Measurements from ENCODE around the gene ENDOV.

ENDOV gene

GRCh38 chr17:80474961-80475909 lies 60.3 kb downstream of the ENDOV start:
- Histone ChIP-seq H3K9me3 (replicated peaks; ENCODE audit: low read length) (no peaks in the 10 kb centered on the region), H3K4me3 (ENCODE audit: low read length) (peak overlapping the region; percentile 25), H3K36me3 (ENCODE audit: insufficient read depth, low read length) (no peaks in the 10 kb centered on the region), H3K4me2 (ENCODE audit: low read length) (peak overlapping the region; percentile 58), H3K4me1 (ENCODE audit: control insufficient read depth, insufficient read depth, low read length) (peaks cover 35% of the 10 kb centered on the region), H3K9ac (ENCODE audit: low read depth, low read length) (no peak overlapping the region), H3K27me3 (ENCODE audit: control insufficient read depth, insufficient read depth, low read length) (peaks cover 89% of the 10 kb centered on the region)

- H3K9ac ChIP-seq (ENCODE audit: low read depth, low read length): no peak within 1 kb of the TSS
Observed at GRCh38 chr17:80475910-80476876, 61.2 kb downstream of the ENDOV start, which contains the start of gene NPTX1. NPTX1 (minus strand) TSS chr17:80476607; CDS start chr17:80476446, 161 bp downstream.

GRCh38 chr17:80476877-80477646 lies 62.1 kb downstream of the ENDOV start:
- H3K9ac ChIP-seq (ENCODE audit: low read depth, low read length): no peak overlapping the region
- H3K27me3 ChIP-seq (ENCODE audit: control insufficient read depth, insufficient read depth, low read length): peaks cover 91% of the 10 kb centered on the region
- peaks cover 35% of the 10 kb centered on the region for H3K4me1 ChIP-seq (ENCODE audit: control insufficient read depth, insufficient read depth, low read length)

More at GRCh38 chr17:80475910-80476876, 61.2 kb downstream of the ENDOV start, which contains the start of gene NPTX1:
- Histone ChIP-seq H3K27me3 (ENCODE audit: control insufficient read depth, insufficient read depth, low read length) (peaks cover 91% of the 10 kb centered on the region), H3K9me3 (replicated peaks; ENCODE audit: low read length) (no peaks in the 10 kb centered on the region), H3K4me3 (ENCODE audit: low read length) (peak within 1 kb of the TSS; percentile 49), H3K4me1 (ENCODE audit: control insufficient read depth, insufficient read depth, low read length) (peaks cover 35% of the 10 kb centered on the region), H3K4me2 (ENCODE audit: low read length) (peak within 1 kb of the TSS; percentile 85), H3K36me3 (ENCODE audit: insufficient read depth, low read length) (no peaks in the 10 kb centered on the region)

DNA sequence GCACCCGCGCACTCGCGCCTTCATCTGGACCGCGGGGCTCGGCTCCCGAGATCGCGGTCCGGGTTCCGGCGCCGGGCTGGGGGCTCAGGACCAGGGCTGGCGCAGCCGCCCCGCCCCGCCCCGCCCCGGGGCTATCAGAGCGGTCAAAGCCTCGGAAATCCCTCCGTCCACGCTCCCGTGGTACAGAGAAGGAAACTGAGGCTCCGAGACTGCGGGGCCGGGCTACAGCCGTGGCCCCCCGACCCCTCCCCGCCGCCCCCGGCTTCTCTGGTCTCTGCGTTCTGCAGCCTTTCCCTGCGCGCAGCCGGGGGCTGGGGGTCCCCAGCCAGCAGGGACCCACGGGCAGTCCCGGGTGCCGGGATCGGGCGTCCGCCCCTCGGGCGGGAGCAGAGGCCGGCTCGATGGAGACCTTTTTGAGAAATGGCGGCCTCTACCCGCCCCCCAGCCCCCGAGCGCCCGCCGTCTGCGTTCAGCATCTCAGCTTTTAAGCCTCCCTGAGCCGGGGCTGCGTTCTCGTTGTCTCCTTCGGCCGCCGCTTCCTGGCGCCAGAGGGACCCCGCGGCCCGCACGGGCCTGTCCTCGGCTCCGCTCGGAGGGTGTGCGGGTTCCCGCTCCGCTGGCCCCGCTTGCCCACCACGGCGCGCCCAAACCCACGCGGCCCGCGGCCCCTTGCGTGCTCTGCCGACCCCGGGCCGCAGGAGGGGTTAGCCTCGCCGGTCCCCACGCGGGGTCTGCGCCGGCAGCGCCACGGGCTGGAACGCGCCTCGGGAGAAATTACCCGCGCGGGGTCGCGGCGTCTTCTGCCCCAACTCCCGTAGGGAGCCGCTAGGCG lies 62.9 kb downstream of the ENDOV start:
- H3K4me3 ChIP-seq (ENCODE audit: low read length): peak overlapping the region; percentile 59
- peaks cover 35% of the 10 kb centered on the region for H3K4me1 ChIP-seq (ENCODE audit: control insufficient read depth, insufficient read depth, low read length)
- no peaks in the 10 kb centered on the region for H3K9me3 ChIP-seq (replicated peaks; ENCODE audit: low read length)
- H3K27me3 ChIP-seq (ENCODE audit: control insufficient read depth, insufficient read depth, low read length): peaks cover 91% of the 10 kb centered on the region
- H3K4me2 ChIP-seq (ENCODE audit: low read length): peak overlapping the region; percentile 85
- no peak overlapping the region for H3K9ac ChIP-seq (ENCODE audit: low read depth, low read length)
- no peaks in the 10 kb centered on the region for H3K36me3 ChIP-seq (ENCODE audit: insufficient read depth, low read length)

More at GRCh38 chr17:80476877-80477646, 62.1 kb downstream of the ENDOV start:
- Histone ChIP-seq H3K4me2 (ENCODE audit: low read length) (peak overlapping the region; percentile 85), H3K36me3 (ENCODE audit: insufficient read depth, low read length) (no peaks in the 10 kb centered on the region), H3K9me3 (replicated peaks; ENCODE audit: low read length) (no peaks in the 10 kb centered on the region), H3K4me3 (ENCODE audit: low read length) (no peak overlapping the region)

DNA sequence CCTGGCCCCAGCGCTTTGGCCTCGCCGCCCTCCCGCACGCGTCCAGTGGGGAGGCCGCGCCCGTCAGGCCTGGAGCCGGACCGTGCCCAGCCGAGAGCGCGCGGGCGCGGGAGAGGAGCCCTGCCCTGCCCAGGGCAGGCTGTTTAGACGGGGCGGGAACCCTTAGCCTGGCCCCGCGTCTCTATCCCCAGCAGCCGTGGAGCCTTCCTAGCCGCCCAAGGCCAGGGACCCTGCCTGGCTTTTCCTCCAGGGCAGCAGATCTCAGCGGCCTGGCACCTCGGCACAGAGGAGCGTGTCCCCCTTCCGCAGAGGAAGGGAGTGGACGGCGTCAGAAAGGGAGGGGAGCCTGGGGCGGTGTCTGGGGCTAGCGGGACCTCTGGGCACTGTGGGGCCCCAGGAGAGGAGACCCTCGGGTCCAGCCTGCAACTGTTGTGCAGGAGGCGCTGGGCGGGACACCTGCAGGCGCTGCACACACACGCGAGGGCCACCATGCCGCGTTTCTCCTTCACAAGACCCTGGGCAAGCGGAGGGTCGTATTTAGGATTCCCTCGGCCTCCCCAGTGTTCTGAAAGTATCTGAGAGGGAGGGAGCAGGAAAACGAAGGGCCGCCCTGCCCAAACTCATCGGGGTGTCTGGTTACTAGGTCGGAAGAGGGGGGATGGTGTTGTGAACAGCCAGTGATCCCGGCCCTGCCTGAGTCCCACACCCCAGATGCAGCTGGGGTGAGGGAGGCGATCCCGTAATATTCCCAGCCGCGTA lies 63.7 kb downstream of the ENDOV start:
- Histone ChIP-seq H3K4me1 (ENCODE audit: control insufficient read depth, insufficient read depth, low read length) (peaks cover 35% of the 10 kb centered on the region), H3K9me3 (replicated peaks; ENCODE audit: low read length) (no peaks in the 10 kb centered on the region), H3K4me2 (ENCODE audit: low read length) (peak overlapping the region; percentile 85), H3K27me3 (ENCODE audit: control insufficient read depth, insufficient read depth, low read length) (peaks cover 91% of the 10 kb centered on the region), H3K36me3 (ENCODE audit: insufficient read depth, low read length) (no peaks in the 10 kb centered on the region), H3K4me3 (ENCODE audit: low read length) (peak overlapping the region; percentile 59), H3K9ac (ENCODE audit: low read depth, low read length) (no peak overlapping the region)

GRCh38 chr17:80479246-80479566 lies 64.2 kb downstream of the ENDOV start:
- Histone ChIP-seq H3K4me1 (ENCODE audit: control insufficient read depth, insufficient read depth, low read length) (peaks cover 35% of the 10 kb centered on the region), H3K4me2 (ENCODE audit: low read length) (no peak overlapping the region), H3K27me3 (ENCODE audit: control insufficient read depth, insufficient read depth, low read length) (peaks cover 85% of the 10 kb centered on the region), H3K4me3 (ENCODE audit: low read length) (no peak overlapping the region), H3K9me3 (replicated peaks; ENCODE audit: low read length) (no peaks in the 10 kb centered on the region), H3K9ac (ENCODE audit: low read depth, low read length) (no peak overlapping the region), H3K36me3 (ENCODE audit: insufficient read depth, low read length) (no peaks in the 10 kb centered on the region)

DNA sequence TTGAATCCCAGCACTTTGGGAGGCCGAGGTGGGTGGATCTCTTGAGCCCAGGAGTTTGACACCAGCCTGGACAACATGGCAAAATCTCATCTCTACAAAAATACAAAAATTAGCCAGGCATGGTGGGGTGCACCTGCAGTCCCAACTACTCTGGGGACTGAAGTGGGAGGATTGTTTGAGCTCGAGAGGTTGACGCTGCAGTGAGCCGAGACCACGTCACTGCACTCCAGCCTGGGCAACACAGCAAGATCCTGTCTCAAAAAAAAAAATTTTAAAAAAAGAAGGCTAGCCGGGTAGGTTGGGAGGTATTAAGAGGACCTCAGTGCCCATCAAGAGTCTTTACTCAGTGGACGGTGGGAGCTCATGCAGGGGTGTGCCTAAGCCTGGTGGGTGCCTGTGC lies 65.3 kb downstream of the ENDOV start:
- Histone ChIP-seq H3K4me3 (ENCODE audit: low read length) (no peak overlapping the region), H3K4me1 (ENCODE audit: control insufficient read depth, insufficient read depth, low read length) (peaks cover 29% of the 10 kb centered on the region), H3K36me3 (ENCODE audit: insufficient read depth, low read length) (no peaks in the 10 kb centered on the region), H3K9me3 (replicated peaks; ENCODE audit: low read length) (no peaks in the 10 kb centered on the region), H3K27me3 (ENCODE audit: control insufficient read depth, insufficient read depth, low read length) (peaks cover 76% of the 10 kb centered on the region), H3K4me2 (ENCODE audit: low read length) (no peak overlapping the region), H3K9ac (ENCODE audit: low read depth, low read length) (no peak overlapping the region)

GRCh38 chr17:80481284-80482057 lies 66.5 kb downstream of the ENDOV start:
- Histone ChIP-seq H3K36me3 (ENCODE audit: insufficient read depth, low read length) (no peaks in the 10 kb centered on the region), H3K4me1 (ENCODE audit: control insufficient read depth, insufficient read depth, low read length) (peaks cover 18% of the 10 kb centered on the region), H3K4me2 (ENCODE audit: low read length) (no peak overlapping the region), H3K9ac (ENCODE audit: low read depth, low read length) (no peak overlapping the region), H3K9me3 (replicated peaks; ENCODE audit: low read length) (no peaks in the 10 kb centered on the region), H3K27me3 (ENCODE audit: control insufficient read depth, insufficient read depth, low read length) (peaks cover 77% of the 10 kb centered on the region), H3K4me3 (ENCODE audit: low read length) (no peak overlapping the region)

DNA sequence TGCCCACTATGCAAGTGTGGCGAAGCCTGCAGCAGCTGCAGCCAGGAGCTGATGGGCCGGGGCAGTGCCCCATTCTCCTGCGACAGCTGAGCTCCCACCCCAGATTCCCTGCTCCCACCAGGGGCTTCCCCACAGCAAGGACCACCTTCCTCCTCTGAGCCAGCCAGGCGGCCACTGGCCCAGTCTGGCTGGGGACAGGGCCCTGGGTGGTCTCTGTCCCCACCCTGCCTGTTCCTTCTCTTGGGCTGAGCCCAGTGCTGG lies 67.0 kb downstream of the ENDOV start:
- H3K9me3 ChIP-seq (replicated peaks; ENCODE audit: low read length): no peaks in the 10 kb centered on the region
- H3K36me3 ChIP-seq (ENCODE audit: insufficient read depth, low read length): no peaks in the 10 kb centered on the region
- no peak overlapping the region for H3K9ac ChIP-seq (ENCODE audit: low read depth, low read length)
- no peak overlapping the region for H3K4me3 ChIP-seq (ENCODE audit: low read length)
- H3K4me1 ChIP-seq (ENCODE audit: control insufficient read depth, insufficient read depth, low read length): peaks cover 15% of the 10 kb centered on the region
- H3K4me2 ChIP-seq (ENCODE audit: low read length): no peak overlapping the region
- H3K27me3 ChIP-seq (ENCODE audit: control insufficient read depth, insufficient read depth, low read length): peaks cover 78% of the 10 kb centered on the region
